ENCODE data around the gene SLC37A2. TPM values are rescaled to one million over a fixed set of nuclear protein-coding genes. Genes with fewer than 3 reads are reported as not detected.

Gene SLC37A2
- total RNA-seq, 4 donors from 2014 or later: 0.26 to 4.1 (median 0.86) TPM

DNA sequence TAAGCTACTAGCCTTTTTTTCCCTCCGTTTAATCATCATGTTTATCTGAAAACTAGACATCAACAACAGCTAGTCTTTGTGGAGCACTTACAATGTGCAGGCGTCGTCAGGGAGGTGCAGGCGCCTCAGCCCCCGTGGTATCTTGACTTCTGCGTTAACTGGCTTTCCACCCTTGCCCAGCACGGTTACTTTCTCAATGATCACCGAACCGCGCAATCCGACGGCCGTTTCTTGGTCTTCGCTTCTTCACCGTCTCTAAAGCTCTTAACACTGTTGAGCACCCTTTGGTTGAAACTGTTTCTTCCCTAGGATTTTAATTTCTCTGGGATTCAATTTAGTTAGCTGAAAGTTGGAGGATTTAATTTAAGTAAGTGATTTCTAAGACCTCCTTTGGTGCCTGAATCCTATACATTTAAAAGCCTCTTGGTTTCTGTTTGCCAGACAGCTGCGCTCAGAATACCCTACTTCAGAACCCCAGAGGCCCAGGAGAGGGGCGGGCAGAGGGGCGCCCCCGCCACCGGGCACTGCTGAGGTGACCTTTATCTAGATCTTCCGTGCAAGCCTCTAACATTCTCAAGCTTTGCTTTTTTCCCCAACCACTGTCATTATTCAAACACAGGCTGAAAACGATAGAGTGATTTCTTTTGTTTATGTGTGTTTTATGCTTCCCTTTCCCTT, 66.3 kb downstream of the SLC37A2 start:
- Histone ChIP-seq H3K9me3 (no peaks in the 10 kb centered on the region), H3K27ac (no peak overlapping the region), H3K36me3 (no peaks in the 10 kb centered on the region), H3K4me3 (no peak overlapping the region), H3K27me3 (no peaks in the 10 kb centered on the region), H3K4me1 (no peaks in the 10 kb centered on the region)
- no peak for DNase-seq
- intact Hi-C loops (cut with DNase I; ENCODE audit: low total_unique reads): no loop called here
- TF ChIP-seq, protein P1, sequence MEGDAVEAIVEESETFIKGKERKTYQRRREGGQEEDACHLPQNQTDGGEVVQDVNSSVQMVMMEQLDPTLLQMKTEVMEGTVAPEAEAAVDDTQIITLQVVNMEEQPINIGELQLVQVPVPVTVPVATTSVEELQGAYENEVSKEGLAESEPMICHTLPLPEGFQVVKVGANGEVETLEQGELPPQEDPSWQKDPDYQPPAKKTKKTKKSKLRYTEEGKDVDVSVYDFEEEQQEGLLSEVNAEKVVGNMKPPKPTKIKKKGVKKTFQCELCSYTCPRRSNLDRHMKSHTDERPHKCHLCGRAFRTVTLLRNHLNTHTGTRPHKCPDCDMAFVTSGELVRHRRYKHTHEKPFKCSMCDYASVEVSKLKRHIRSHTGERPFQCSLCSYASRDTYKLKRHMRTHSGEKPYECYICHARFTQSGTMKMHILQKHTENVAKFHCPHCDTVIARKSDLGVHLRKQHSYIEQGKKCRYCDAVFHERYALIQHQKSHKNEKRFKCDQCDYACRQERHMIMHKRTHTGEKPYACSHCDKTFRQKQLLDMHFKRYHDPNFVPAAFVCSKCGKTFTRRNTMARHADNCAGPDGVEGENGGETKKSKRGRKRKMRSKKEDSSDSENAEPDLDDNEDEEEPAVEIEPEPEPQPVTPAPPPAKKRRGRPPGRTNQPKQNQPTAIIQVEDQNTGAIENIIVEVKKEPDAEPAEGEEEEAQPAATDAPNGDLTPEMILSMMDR (IDR thresholded peaks at IDR 0.05): no peak
- TF ChIP-seq POLR2A (IDR thresholded peaks at IDR 0.05): no peak

DNA sequence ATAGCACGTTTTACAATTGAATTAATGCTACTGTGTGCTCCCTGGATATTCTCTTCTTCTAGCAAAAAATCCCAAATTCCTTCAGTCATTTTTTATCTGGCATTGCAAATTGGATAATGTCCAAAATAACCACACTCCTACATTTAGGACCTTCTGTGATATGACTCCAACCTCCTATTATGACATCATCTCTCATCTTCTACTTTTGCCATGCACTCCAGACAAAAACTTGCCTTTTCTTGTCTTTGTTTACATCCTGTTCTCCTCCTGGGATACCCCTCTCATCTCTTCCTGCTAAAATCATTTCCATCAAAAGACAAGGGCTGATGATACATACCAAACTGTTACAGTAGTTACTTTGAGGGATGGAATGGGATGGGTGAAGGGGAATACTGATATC, 69.0 kb downstream of the SLC37A2 start:
- H3K9me3 ChIP-seq: no peaks in the 10 kb centered on the region
- no peaks in the 10 kb centered on the region for H3K27me3 ChIP-seq
- no peaks in the 10 kb centered on the region for H3K4me1 ChIP-seq
- H3K4me3 ChIP-seq: no peak overlapping the region
- no peak for DNase-seq
- H3K27ac ChIP-seq: no peak overlapping the region
- intact Hi-C loops (cut with DNase I; ENCODE audit: low total_unique reads): no loop called here
- TF ChIP-seq POLR2A (IDR thresholded peaks at IDR 0.05): no peak
- TF ChIP-seq, protein P1 (IDR thresholded peaks at IDR 0.05): no peak
- no peaks in the 10 kb centered on the region for H3K36me3 ChIP-seq

DNA sequence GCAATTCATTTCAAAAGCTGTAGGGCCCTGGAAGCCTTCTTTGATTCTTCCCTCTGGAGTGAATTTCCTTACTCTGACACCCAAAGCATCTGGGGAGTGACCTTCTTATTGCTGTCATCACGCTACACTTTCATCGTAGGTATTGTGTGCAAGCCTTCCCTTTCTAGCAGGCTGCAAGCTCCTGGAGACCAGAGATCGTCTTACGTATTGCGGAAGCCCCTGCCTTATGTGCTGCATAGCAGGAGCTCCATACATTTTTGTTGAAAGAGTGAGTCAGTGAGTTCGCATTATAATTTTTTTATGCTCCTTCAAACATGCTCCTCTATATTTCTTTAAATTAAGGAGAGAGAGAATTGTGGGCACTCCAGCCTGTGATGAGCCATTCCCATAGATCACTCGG, 69.5 kb downstream of the SLC37A2 start:
- H3K27ac ChIP-seq: no peak overlapping the region
- intact Hi-C loops (cut with DNase I; ENCODE audit: low total_unique reads): no loop called here
- no peaks in the 10 kb centered on the region for H3K27me3 ChIP-seq
- H3K4me3 ChIP-seq: no peak overlapping the region
- no peak for DNase-seq
- no peak for TF ChIP-seq POLR2A (IDR thresholded peaks at IDR 0.05)
- TF ChIP-seq, protein P1 (IDR thresholded peaks at IDR 0.05): no peak
- no peaks in the 10 kb centered on the region for H3K9me3 ChIP-seq
- H3K36me3 ChIP-seq: no peaks in the 10 kb centered on the region
- H3K4me1 ChIP-seq: no peaks in the 10 kb centered on the region

DNA sequence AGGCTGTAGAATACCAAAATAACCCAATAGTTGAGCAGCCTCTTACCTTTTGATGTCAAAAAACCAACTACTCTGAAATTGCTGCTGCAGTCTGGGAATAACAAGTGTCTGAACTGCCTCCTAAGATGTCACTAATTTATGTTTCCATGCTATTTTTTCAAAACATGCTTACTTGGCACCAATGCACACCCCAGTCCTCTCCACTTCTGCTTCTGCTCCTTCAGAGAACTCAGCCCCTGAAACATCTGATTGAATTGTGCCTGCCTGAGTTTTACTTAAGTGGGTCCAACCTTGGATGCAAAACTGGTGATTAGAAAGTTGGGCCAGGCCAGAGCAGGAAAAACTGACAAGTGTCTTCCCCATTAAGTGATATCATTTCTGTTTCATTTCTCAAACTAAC, 72.9 kb downstream of the SLC37A2 start:
- TF ChIP-seq, protein P1 (IDR thresholded peaks at IDR 0.05): no peak
- no peak for TF ChIP-seq POLR2A (IDR thresholded peaks at IDR 0.05)
- Histone ChIP-seq H3K27ac (no peak overlapping the region), H3K9me3 (no peaks in the 10 kb centered on the region), H3K36me3 (no peaks in the 10 kb centered on the region), H3K4me1 (no peaks in the 10 kb centered on the region), H3K27me3 (peaks cover 0 to 3% of the 10 kb centered on the region in 2 donors), H3K4me3 (no peak overlapping the region)
- intact Hi-C loops (cut with DNase I; ENCODE audit: low total_unique reads): no loop called here
- DNase-seq: no peak

DNA sequence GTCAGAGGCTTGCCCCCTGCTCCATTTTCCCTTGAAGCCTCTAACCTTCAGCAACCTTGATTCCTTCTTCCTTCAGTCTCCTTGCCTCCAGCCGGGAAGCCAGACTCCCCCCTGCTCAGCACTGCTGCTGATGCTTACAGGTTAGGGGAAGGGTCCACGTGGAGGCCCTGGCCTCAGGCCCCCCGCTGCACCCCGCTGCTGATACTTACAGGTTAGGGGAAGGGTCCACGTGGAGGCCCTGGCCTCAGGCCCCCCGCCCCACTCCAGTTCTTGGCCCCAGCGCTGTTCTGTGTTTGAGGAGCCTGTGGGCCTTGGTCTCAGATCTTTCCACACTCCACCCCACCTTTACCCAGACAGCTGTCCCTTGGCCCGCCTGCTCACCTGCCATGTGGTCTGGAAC, 75.9 kb downstream of the SLC37A2 start:
- DNase-seq: no peak
- Histone ChIP-seq H3K27me3 (peaks cover 0 to 8% of the 10 kb centered on the region in 2 donors), H3K9me3 (no peaks in the 10 kb centered on the region), H3K36me3 (no peaks in the 10 kb centered on the region), H3K4me1 (no peaks in the 10 kb centered on the region), H3K4me3 (no peak overlapping the region), H3K27ac (no peak overlapping the region)
- TF ChIP-seq, protein P1 (IDR thresholded peaks at IDR 0.05): no peak
- no peak for TF ChIP-seq POLR2A (IDR thresholded peaks at IDR 0.05)
- intact Hi-C loops (cut with DNase I; ENCODE audit: low total_unique reads): no loop called here
